Muscle of back (tissue), 11 donors: ENCODE data around the gene TRAM2. TPM values are rescaled to one million over a fixed set of nuclear protein-coding genes. Genes with fewer than 3 reads are reported as not detected.
"Not testable (repeated sequence)": the region's sequence is repeated elsewhere in the genome, so short reads cannot be mapped to it uniquely, and the experiment has no call there.

Source experiments
- DNase-seq, 3 donors: peaks; one replicate each; pipeline versions ENCODE4 v3.0.0 to v3.0.0-alpha.2; 2013
- polyA plus RNA-seq, 10 donors: library from polyadenylated mRNA; unstranded; fragments of 120-200 nt; gene quantifications; one replicate each; pipeline ENCODE4 v1.2.1, GENCODE V29; 2013; ENCODE audit not compliant: insufficient read length in 10 of 10

TRAM2 gene
- polyA plus RNA-seq, 10 donors = 20.1 to 28.0 (median 23.0) TPM

DNA sequence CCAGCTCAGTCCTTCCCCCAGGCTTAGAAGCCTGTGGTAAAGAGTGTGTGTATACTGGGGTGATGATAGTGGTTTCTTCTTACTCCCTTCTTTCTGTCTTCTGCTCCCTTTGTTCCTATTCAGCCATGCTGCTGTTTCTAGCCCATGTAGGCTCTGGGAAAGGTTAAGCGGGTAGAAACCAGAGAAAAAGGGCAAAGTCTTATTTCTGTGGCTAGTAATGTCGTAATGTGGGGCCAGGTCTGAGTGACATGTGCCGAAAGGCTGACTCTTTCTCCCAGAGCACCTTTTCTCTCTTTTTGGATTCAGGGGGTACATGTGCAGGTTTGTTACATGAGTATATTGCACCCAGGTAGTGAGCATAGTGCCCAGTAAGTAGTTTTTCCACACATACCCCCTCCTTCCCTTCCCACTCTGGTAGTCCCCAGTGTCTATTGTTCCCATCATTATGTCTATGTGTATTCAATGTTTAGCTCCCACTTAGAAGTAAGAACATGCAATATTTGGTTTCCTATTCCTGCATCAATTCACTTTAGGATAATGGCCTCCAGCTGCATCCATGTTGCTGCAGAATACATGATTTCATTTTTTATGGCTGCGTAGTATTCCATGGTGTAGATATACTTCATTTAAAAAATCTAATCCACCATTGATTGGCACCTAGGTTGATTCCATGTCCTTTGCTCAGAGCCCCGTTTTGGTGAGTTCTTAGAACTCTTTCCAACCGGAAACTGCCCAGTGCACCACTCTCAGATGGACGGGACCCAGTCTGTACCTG, 82.4 kb downstream of the TRAM2 start:
- DNase-seq = no peak

DNA sequence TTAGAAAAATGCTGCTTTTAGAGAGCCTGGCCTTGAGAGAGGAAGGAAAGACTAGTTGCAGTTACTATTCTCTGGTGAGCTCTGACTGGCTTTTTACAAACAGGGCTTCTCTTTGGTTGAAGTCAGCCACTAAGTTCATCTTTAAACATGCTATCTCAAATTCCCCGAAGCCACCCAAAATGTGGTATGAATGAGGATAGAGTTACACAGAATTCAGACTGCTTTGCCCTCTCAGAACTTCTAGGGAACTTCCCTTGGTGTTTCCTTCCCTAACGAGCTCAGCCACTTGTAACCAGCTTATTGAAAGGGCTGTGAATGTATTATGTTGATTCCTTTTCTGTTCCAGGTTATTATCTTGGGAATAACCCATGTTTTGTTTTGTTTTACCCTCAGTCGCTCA, 83.2 kb downstream of the TRAM2 start:
- no peak for DNase-seq

DNA sequence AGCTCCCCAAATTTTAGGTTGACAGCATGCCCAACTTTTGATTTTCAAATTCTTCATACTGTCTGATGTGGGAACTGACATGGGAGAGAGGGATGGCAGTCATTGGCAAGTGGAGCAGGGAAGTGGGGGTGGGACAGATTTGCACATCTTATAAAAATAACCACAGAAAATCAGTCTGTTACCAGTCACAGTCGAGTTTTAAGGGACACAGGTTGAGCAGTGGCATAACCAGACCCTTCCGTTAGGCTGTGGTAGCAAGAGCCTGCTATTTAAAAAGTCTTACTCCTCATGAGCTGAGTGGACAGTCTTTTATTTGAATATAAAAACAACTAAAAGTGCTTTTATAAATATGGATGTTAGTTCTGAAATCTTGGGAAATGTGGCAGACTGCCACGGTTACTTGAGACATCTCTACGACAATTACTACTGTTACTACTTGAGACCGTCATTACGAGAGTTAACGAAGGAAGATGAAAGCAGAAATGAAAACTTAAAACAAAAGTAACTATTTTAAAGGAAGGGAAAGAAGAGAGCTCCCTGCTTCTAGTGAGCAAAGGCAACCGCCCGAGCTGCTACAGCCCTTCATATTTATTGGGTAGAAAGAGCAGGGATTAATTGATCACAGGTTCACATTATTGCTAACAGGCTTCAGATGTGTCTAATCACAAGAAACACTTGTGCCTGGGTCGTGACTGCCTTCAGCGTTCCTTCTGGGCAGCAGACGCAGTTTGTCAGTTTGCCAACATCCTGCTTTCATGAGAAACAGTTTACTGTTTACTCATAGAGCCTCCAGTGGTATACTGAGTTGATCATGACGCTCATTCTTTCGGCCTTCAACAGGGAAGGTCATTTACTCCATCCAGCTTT, 85.4 kb downstream of the TRAM2 start:
- DNase-seq = no peak

DNA sequence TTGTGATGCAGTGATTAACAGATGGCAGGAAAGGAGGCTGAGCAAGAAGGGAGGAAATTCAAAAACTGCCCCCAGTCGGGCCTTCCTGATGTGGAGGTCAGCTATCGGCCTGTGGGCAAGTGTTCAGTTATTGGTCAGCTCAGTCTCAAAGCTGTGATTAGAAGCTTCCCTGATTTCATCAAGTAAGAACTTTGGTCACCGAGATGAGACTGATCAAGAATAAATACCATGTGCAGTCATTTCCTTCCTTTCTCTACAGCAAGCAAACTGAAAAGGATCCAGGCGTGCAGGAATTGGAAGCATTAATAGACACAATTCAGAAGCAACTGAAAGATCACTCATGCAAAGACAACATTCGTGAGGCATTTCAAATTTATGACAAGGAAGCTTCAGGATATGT, 87.0 kb downstream of the TRAM2 start:
- no peak for DNase-seq

DNA sequence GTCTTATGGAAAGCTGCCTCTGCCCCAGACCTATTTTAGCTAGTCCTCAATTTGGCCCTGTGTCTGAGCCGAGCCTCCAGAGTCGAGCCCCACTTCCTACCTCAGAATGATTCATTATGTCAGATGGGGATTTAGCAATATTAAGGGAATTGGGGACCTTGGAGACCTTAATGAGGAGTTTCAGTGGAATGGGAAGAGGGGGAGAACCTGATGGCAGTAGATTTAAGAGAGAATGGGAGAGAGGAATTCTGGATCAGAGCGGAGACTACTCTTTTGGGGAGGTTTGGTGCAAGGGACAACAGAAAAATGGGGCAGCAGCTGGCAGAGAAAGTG, 93.2 kb downstream of the TRAM2 start:
- no peak for DNase-seq

DNA sequence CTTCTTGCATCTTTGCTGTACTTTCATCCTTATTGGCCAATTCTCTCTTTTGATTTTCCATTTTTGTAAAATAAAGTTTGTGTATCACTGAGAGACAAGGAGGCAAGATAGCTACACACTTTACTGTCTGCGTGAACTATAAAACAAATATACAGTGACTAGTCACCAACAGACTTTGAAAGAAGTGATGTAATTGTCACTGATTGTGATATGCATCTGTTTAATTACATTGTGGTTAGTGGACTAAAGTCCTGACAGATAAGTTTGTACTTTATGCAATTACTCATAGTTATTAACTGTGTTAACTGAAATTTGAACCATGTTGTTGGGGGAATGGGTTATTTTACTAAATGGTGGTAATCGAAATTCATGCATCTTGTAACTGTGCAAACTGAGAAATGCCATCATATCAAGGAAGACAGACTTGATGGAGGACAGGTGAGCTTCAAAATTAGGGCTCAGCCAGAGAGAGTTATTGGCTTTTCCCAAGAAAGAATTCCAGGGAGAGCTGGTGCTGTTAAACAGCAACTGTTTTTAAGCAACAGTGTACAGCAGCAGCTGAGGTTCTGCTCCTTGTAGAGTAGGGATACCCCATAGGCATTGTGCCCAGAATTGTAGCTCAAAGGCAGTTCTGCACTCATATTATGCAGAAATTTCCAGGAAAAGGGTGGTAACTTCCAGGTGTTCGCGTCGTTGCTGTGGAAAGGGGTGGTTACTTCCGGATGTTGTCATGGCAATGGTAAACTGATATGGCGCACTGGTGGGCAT, 93.8 kb downstream of the TRAM2 start:
- DNase-seq = peak in 1 of 3 donors; percentile 37

DNA sequence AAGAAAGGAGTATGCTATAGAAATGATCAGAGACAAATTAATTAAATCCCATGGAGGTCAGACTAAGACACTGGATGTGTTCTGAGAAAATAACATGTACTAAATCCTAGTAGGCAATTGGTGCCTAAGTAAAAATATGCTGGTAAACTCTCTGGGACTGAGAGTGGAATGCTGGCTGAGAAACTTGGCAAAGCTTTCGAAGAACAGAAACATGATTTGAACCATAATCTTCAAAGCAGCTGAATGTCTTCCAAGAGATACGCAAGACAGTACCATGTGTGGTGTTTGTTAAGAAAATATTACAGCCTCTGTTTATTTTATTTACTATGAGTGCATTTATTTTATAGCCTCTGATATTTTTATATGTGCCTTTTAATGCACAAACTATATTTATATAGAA, 101.6 kb downstream of the TRAM2 start:
- no peak for DNase-seq

DNA sequence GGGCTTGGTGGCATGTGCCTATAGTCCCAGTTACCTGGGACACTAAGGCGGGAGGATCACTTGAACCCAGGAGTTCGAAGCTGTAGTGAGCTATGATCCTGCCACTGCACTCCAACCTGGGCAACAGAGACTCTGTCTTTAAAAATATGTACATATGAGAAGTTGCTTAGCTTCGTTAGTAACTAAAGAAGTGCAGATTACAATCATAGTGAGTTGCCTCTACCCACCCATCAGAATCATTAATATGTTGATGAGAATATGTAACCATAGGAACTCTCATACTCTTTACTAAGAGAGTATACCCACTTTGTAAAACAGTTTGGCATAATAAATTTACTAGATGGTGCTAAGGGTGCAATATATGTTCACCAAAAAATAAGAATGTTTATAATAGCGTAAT, 102.7 kb downstream of the TRAM2 start:
- no peak for DNase-seq

DNA sequence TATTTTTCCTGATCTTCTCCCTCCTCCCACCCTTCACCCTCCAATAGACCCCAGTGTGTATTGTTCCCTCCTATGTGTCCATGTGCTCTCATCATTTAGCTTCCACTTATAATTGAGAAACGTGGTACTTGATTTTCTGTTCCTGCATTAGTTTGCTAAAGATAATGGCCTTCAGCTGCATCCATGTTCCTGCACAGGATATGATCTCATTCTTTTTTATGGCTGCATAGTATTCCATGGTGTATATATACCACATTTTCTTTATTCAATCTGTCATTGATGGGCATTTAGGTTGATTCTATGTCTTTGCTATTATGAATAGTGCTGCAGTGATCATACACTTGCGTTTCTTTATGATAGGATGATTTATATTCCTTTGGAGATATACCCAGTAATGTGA, 115.7 kb downstream of the TRAM2 start:
- not testable (repeated sequence) for DNase-seq

DNA sequence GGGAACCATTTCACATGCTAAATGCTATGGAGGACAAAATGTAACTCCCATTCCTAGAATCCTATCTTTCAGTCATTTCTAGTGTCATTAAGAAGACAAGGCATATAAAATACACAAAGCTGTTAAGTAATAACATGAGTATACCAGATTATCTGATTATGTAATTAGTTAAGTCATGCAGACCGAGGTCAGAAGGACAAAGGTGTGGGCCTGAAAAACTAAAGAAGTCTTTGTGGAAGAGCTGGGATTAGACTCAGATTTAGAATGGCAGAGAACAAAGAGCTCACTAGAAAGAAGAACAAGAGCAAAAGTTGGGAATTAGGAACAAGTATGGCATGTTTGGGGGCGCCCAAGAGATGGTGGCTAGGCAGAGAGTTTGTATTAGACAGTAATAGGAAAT, 119.8 kb downstream of the TRAM2 start:
- no peak for DNase-seq

DNA sequence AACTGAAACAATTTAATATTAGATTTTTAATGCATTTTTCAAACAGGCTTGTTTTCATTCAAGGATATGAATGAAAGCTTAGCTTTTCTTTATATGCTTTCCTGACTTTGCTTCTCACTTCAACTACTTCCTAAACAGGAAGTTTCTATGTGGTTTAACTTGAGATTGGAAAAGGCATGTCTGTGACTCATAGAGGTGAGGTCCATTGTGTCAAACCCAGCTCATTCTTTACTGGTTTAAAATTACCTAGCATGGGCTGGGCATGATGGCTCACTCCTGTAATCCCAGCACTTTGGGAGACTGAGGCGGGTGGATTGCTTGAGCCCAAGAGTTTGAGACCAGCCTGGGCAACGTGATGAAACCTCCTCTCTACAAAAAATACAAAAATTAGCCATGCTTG, 122.3 kb downstream of the TRAM2 start:
- DNase-seq = no peak

Other genes starting within 250 kb of the TRAM2 start
- gene PAQR8, start 214.9 kb downstream of the TRAM2 start, polyA plus RNA-seq = 10 to 100 TPM in 1 of 10 donors, 1 to 10 TPM in 9; 5.2 to 10.2 (median 6.4) TPM
- gene EFHC1, start 156.7 kb downstream of the TRAM2 start, polyA plus RNA-seq = 10 to 100 TPM; 14.1 to 36.4 (median 21.2) TPM
- 10 to 100 TPM; 13.9 to 26.7 (median 18.6) TPM for gene TMEM14A, start 94.1 kb upstream of the TRAM2 start, polyA plus RNA-seq
- gene GSTA2, start 186.4 kb upstream of the TRAM2 start, polyA plus RNA-seq = not detected
- gene GSTA1, start 226.8 kb upstream of the TRAM2 start, polyA plus RNA-seq = under 1 TPM in 3 of 10 donors, not detected in 7; 0.19 to 0.69 (median 0.34) TPM